HEK293T (cell line): ENCODE data around the gene THSD4.

Source experiments
- CTCF ChIA-PET: fragments of 350-600 bp; formaldehyde crosslinking; extraction: SDS; loops from one replicate; lab custom pipeline; 2021; ENCODE audit warnings: antibody characterized with exemption, inconsistent platforms; lab: Yijun Ruan, JAX
- POLR2A ChIA-PET: fragments of 350-600 bp; formaldehyde crosslinking; extraction: SDS; loops from one replicate; lab custom pipeline; 2020; ENCODE audit warnings: antibody characterized with exemption, inconsistent platforms; lab: Yijun Ruan, JAX
- DNase-seq: peaks from one replicate; pipeline ENCODE4 v3.0.0; 2012; ENCODE audit warnings: mixed read lengths; ENCODE audit errors: extremely low spot score
- ARNT ChIP-seq: fragments of 450-650 bp; IDR thresholded peaks from 2 replicates; pipeline ENCODE4 v1.6.1; 2017; ENCODE audit warnings: mild to moderate bottlenecking
- BHLHE40 ChIP-seq: fragments of 450-650 bp; IDR thresholded peaks from 2 replicates; pipeline ENCODE4 v1.6.1; 2016; ENCODE audit warnings: mild to moderate bottlenecking, moderate library complexity, borderline replicate concordance
- CTBP1 ChIP-seq: fragments of 450-650 bp; IDR thresholded peaks from 2 replicates; pipeline ENCODE4 v1.6.1; 2016; ENCODE audit warnings: borderline replicate concordance
- ELF4 ChIP-seq: fragments of 450-650 bp; IDR thresholded peaks from 2 replicates; pipeline ENCODE4 v1.6.1; 2017; ENCODE audit warnings: antibody characterized with exemption
- FOXA1 ChIP-seq: fragments of 450-650 bp; IDR thresholded peaks from 2 replicates; pipeline ENCODE4 v1.6.1; 2016; ENCODE audit warnings: mild to moderate bottlenecking
- FOXK2 ChIP-seq: fragments of 450-650 bp; IDR thresholded peaks from 2 replicates; pipeline ENCODE4 v1.6.1; 2016; ENCODE audit warnings: mild to moderate bottlenecking
- FOXM1 ChIP-seq: fragments of 450-650 bp; IDR thresholded peaks from 2 replicates; pipeline ENCODE4 v1.6.1; 2017; ENCODE audit warnings: mild to moderate bottlenecking, borderline replicate concordance
- HDGF ChIP-seq: fragments of 450-650 bp; IDR thresholded peaks from 2 replicates; pipeline ENCODE4 v1.6.1; 2017; ENCODE audit warnings: antibody characterized with exemption, borderline replicate concordance
- L3MBTL2 ChIP-seq: fragments of 450-650 bp; conservative IDR thresholded peaks from 2 replicates; pipeline ENCODE4 v1.6.1; 2016; ENCODE audit warnings: mild to moderate bottlenecking
- LEF1 ChIP-seq: fragments of 450-650 bp; IDR thresholded peaks from 2 replicates; pipeline ENCODE4 v1.6.1; 2017; ENCODE audit warnings: mild to moderate bottlenecking, borderline replicate concordance
- NFRKB ChIP-seq: fragments of 450-650 bp; IDR thresholded peaks from 2 replicates; pipeline ENCODE4 v1.6.1; 2016; ENCODE audit warnings: mild to moderate bottlenecking, moderate library complexity
- PKNOX1 ChIP-seq: fragments of 450-650 bp; IDR thresholded peaks from 2 replicates; pipeline ENCODE4 v1.6.1; 2016
- SP1 ChIP-seq: fragments of 450-650 bp; IDR thresholded peaks from 2 replicates; pipeline ENCODE4 v1.6.1; 2017
- SUZ12 ChIP-seq: fragments of 450-650 bp; IDR thresholded peaks from 2 replicates; pipeline ENCODE4 v1.6.1; 2016; ENCODE audit warnings: mild to moderate bottlenecking
- TARDBP ChIP-seq: fragments of 450-650 bp; IDR thresholded peaks from 2 replicates; pipeline ENCODE4 v1.6.1; 2016
- ZNF384 ChIP-seq: fragments of 450-650 bp; IDR thresholded peaks from 2 replicates; pipeline ENCODE4 v1.6.1; 2016

Gene THSD4

GRCh38 chr15:71747128-71748083, 632.1 kb downstream of the THSD4 start:
- POLR2A ChIA-PET, result no interaction called here
- TF ChIP-seq FOXK2, result no peak
- TF ChIP-seq ARNT, result no peak
- no peak for TF ChIP-seq L3MBTL2
- no peak for TF ChIP-seq TARDBP
- peak; percentile 89 for TF ChIP-seq CTBP1
- no peak for TF ChIP-seq LEF1
- peak; percentile 36; the same call in 1 of the 2 replicates for TF ChIP-seq FOXA1
- no peak for TF ChIP-seq HDGF
- no peak for TF ChIP-seq ELF4
- peak; percentile 89 for TF ChIP-seq PKNOX1
- TF ChIP-seq ZNF384, result no peak
- DNase-seq, result peak; percentile 22
- CTCF ChIA-PET, result interaction anchor here (1.1 kb wide), 1 partner anchor 54 kb away, joined by 5 read pairs; no protein-coding TSS in a partner anchor

DNA sequence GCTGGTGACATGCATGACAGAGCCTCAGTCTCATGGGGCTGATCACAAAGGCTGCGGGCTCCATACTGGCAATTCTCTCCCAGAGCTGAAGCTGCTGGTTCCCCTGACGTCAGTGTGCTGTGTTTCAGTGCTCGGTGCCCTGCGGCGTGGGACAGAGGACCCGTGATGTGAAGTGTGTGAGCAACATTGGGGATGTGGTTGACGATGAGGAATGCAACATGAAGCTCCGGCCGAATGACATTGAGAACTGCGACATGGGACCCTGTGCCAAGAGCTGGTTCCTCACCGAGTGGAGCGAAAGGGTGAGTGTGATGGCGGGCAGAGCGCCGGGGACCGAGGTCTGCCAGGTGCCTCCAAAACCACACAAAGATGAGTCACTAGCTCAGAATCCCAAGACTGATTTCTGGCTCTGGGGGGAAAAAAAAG, 633.0 kb downstream of the THSD4 start:
- no peak for DNase-seq
- TF ChIP-seq ELF4 (no peak), FOXK2 (no peak)
- CTCF ChIA-PET, result interaction anchor here (0.6 to 1.1 kb wide), 2 partner anchors 53 to 57 kb away, joined by 4 to 5 read pairs; no protein-coding TSS in a partner anchor
- POLR2A ChIA-PET, result no interaction called here

DNA sequence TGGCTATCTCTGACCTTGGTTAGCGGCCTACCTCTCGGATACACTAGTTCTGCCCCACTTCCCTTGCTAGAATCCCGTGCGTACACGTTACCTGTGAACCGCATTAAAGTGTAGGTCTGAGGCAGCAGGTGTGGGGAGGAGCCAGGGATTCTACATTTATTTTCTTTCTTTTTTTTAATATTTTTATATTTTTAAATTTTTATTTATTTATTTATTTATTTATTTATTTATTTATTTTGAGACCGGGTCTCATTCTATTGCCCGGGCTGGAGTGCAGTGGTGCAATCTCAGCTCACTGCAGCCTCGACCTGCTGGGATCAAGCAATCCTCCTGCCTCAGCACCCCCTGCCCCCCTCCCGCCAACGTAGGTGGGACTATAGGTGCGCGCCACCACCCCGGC, 634.2 kb downstream of the THSD4 start:
- POLR2A ChIA-PET, result no interaction called here
- no peak for DNase-seq
- CTCF ChIA-PET, result no interaction called here
- TF ChIP-seq LEF1 (no peak), SUZ12 (no peak), ARNT (no peak), FOXM1 (no peak), BHLHE40 (no peak), FOXK2 (no peak), HDGF (no peak), PKNOX1 (no peak), FOXA1 (no peak), ELF4 (no peak), TARDBP (no peak), L3MBTL2 (no peak), NFRKB (no peak), CTBP1 (no peak), SP1 (no peak), ZNF384 (no peak)

DNA sequence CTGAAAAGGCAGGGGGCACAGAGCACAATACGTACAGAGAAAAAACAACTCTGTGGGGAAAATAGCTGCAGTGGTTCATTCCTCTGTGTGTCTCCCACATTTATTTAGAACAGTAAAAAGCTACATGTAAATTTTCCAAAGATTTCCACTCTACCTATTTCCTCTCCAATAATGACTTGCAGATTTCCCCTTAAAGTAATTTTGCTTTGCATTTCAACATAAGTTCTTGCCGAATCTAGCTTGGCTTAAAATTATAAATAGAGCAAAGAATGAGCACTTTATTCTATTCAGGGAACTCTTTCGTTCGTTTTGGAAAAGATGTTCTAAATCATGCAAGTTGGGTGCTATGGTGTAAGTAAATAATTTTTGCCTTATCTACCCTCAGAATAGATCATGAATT, 636.9 kb downstream of the THSD4 start:
- DNase-seq, result no peak
- no peak for TF ChIP-seq SUZ12
- no peak for TF ChIP-seq FOXK2
- no peak for TF ChIP-seq FOXM1
- no peak for TF ChIP-seq TARDBP
- TF ChIP-seq NFRKB, result no peak
- no peak for TF ChIP-seq ZNF384
- TF ChIP-seq FOXA1, result no peak
- TF ChIP-seq LEF1, result no peak
- ChIA-PET CTCF (interaction anchor here (0.8 to 2.9 kb wide), 12 partner anchors 9 to 475 kb away, joined by 3 to 42 read pairs (median 4); no protein-coding TSS in a partner anchor), POLR2A (no interaction called here)

DNA sequence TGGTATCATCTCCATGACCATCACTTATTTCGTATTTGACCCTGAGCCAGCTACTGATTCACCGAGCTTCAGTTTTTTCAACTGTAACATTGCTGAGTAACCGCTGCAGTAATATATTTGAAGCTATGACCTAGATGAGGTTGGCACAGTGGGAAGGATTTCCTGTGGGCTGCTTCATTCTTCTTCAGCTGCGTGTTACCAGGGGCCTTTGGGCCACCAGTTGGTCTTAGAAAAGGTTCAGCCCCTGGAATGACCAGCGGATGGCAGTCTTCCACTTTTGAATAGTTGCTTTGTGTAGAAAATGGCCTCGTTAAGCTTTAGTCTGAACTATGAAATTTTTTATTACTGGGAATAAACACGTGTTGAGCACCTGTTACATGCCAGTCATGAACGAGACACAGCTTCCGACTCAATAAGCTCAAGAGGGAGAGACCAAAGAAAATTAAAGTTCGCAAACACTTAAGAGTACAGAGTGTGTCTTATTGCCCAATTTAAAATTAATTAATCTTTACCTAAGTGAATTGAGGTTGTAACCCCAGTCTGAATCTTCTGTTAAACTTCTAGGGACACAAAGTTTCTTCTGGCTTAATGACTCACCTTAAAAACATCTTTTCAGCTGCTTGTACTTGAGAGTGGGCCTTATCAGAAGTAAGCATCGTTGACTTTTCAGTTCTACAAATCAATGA, 637.5 kb downstream of the THSD4 start:
- ChIA-PET POLR2A (no interaction called here), CTCF (interaction anchor here (0.8 to 2.9 kb wide), 14 partner anchors 9 to 474 kb away, joined by 3 to 42 read pairs (median 4); no protein-coding TSS in a partner anchor)
- DNase-seq, result peak; percentile 48
- TF ChIP-seq ELF4 (no peak), LEF1 (no peak)

DNA sequence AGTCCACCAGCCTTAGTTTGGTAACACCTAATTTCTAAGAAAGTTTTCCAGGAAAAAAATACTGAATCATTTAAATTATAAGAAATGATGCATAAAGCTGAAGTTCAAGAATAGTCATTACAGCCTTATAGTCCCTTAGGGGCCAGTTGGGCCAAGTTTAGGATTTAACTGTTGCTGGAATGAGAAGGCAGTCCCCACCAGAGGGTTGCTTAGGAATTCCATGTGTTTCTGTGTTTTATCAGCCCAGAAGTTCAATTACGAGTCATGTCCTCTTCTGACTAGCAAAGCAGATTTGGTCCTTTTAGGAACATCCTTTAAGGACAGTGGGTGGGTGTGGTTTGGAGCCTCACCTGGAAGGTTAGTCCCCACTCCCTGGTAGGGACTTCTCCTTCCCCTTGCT, 638.1 kb downstream of the THSD4 start:
- ChIA-PET CTCF (interaction anchor here (0.9 to 2.9 kb wide), 12 partner anchors 10 to 473 kb away, joined by 3 to 42 read pairs (median 5); no protein-coding TSS in a partner anchor), POLR2A (no interaction called here)
- DNase-seq, result no peak
- no peak for TF ChIP-seq L3MBTL2
- TF ChIP-seq ELF4, result no peak
- no peak for TF ChIP-seq CTBP1
- TF ChIP-seq FOXA1, result no peak
- TF ChIP-seq FOXK2, result no peak
- TF ChIP-seq TARDBP, result no peak
- no peak for TF ChIP-seq ARNT
- no peak for TF ChIP-seq FOXM1
- no peak for TF ChIP-seq ZNF384
- no peak for TF ChIP-seq PKNOX1
- no peak for TF ChIP-seq NFRKB
- TF ChIP-seq SUZ12, result no peak
- TF ChIP-seq BHLHE40, result no peak
- no peak for TF ChIP-seq SP1
- no peak for TF ChIP-seq LEF1
- TF ChIP-seq HDGF, result no peak
